Heart left ventricle (tissue), 16 donors: ENCODE data around the gene CLDN7. TPM values are rescaled to one million over a fixed set of nuclear protein-coding genes. Genes with fewer than 3 reads are reported as not detected.

ENCODE experiments used
- ATAC-seq, 4 donors: fragments of 200-7000 bp; cut with Tn5 transposase; one replicate each; pipeline ENCODE4 v1.9.1; 2020 to 2022; ENCODE audit warnings: moderate library complexity in 4 of 4, mild to moderate bottlenecking in 3 of 4, moderate number of reproducible peaks in 1 of 4
- DNase-seq, 5 donors: peaks; one replicate each; pipeline ENCODE4 v3.0.0-alpha.2; 2020
- H3K27ac ChIP-seq, 12 donors: fragments of 200-600 bp; sonication (generic) in 4 of 12; one replicate each; pipeline versions ENCODE4 v1.5.0 to v1.8.0; 2016 to 2022; ENCODE audit warnings: mild to moderate bottlenecking in 2 of 12
- H3K27me3 ChIP-seq, 9 donors: fragments of 200-600 bp; sonication (generic) in 2 of 9; one replicate each; pipeline versions ENCODE4 v1.5.1 to v1.8.0; 2016 to 2022; ENCODE audit warnings: mild to moderate bottlenecking in 3 of 9
- H3K36me3 ChIP-seq, 9 donors: fragments of 200-600 bp; sonication (generic) in 2 of 9; one replicate each; pipeline versions ENCODE4 v1.5.0 to v1.8.0; 2018 to 2022; ENCODE audit warnings: mild to moderate bottlenecking in 2 of 9
- H3K4me1 ChIP-seq, 12 donors: fragments of 200-600 bp; sonication (generic) in 4 of 12; one replicate each; pipeline versions ENCODE4 v1.5.0 to v1.8.0; 2016 to 2022; ENCODE audit warnings: mild to moderate bottlenecking in 3 of 12
- H3K4me3 ChIP-seq, 12 donors: fragments of 200-600 bp; sonication (generic) in 4 of 12; one replicate each; pipeline versions ENCODE4 v1.5.0 to v1.8.0; 2017 to 2022; ENCODE audit warnings: mild to moderate bottlenecking in 9 of 12, moderate library complexity in 4 of 12
- H3K9me3 ChIP-seq, 12 donors: fragments of 200-600 bp; sonication (generic) in 4 of 12; one replicate each; pipeline versions ENCODE4 v1.5.0 to v1.8.0; 2016 to 2022; ENCODE audit warnings: mild to moderate bottlenecking in 1 of 12
- POLR2A ChIP-seq, 2 donors: fragments of 450-650 bp; IDR thresholded peaks; one replicate each; pipeline ENCODE4 v1.6.1; 2017; ENCODE audit warnings: antibody characterized with exemption in 2 of 2, mild to moderate bottlenecking in 2 of 2, moderate library complexity in 2 of 2
- WGBS, 4 donors: extraction: QIAGEN DNeasy Blood & Tissue Kit in 2 of 4; methylation state at CpG; one replicate each; pipeline versions ENCODE4 v1.1.5 to v1.1.7; 2013 to 2018; 5-methylcytosine and 5-hydroxymethylcytosine counted together
- intact Hi-C, 10 donors: fragments of 100-400 bp; cut with DNase I; formaldehyde crosslinking; loops; one replicate each; pipeline versions ENCODE4 v1.11.1 to v1.14.2; 2022
- polyA plus RNA-seq, 2 donors: library from polyadenylated mRNA; stranded (reverse); fragments of 200-250 nt; gene quantifications; one replicate each; pipeline ENCODE4 v1.2.3, GENCODE V29; 2013
- total RNA-seq, 9 donors: library from RNA; depleted of rRNA in 2 of 9; stranded (reverse); fragments of >200 nt in 2 of 9; fragmentation: NEBNext Ultra II Directional in 3 of 9; extraction: Animal tissue kit (Norgen Biotek cat#: 25700) in 3 of 9; gene quantifications; one replicate each; pipeline versions ENCODE4 v1.1.0 to v1.2.4, GENCODE V29; 2016 to 2023
- TF ChIP-seq, protein P1 (sequence below), 12 donors: fragments of 200-600 bp; sonication (generic) in 4 of 12; IDR thresholded peaks; one replicate each; pipeline versions ENCODE4 v1.5.0 to v1.8.0; 2018 to 2022; ENCODE audit warnings: antibody characterized with exemption in 12 of 12, mild to moderate bottlenecking in 5 of 12
- donor health status: ischemic (EF 13 %, LVEDD 7.1; RV severe dilation, severe dysfunction).
- donor health status: healthy with polysubstance abuse.
- donor health status: DM: no; HTN: yes; CAD: no.
- donor health status: DM: no; HTN: no; CAD: no.
- donor health status: ischemic (EF 25% LVEDD 6.9; RV normal size, moderate dysfunction).
- donor health status: ischemic (EF 25% LVEDD 5.7; RV mildly dilated, moderate dysfunction).
- donor health status: healthy.
- donor health status: DM: yes; HTN: yes; CAD: no.
- donor health status: ischemic (EF 35%, LVEDD 5.7; RV mildly dilated, moderate dysfunction).
- donor health status: nonischemic (EF 11% LVEDD 7.7; RV severe dilation, severe dysfunction).
- donor health status: DM: yes; HTN: yes; CAD: no.
- donor health status: PGD.
- donor health status: ischemic (EF 29% LVEDD 5.4; RV normal size, mild dysfunction).
- donor health status: nonischemic (EF 23%, LVEDD 6.1; RV moderate dilation, normal function).

The CLDN7 gene
- total and polyA plus RNA-seq, 11 donors = 0.36 to 2.6 (median 1.3) TPM; not detected in 2

DNA sequence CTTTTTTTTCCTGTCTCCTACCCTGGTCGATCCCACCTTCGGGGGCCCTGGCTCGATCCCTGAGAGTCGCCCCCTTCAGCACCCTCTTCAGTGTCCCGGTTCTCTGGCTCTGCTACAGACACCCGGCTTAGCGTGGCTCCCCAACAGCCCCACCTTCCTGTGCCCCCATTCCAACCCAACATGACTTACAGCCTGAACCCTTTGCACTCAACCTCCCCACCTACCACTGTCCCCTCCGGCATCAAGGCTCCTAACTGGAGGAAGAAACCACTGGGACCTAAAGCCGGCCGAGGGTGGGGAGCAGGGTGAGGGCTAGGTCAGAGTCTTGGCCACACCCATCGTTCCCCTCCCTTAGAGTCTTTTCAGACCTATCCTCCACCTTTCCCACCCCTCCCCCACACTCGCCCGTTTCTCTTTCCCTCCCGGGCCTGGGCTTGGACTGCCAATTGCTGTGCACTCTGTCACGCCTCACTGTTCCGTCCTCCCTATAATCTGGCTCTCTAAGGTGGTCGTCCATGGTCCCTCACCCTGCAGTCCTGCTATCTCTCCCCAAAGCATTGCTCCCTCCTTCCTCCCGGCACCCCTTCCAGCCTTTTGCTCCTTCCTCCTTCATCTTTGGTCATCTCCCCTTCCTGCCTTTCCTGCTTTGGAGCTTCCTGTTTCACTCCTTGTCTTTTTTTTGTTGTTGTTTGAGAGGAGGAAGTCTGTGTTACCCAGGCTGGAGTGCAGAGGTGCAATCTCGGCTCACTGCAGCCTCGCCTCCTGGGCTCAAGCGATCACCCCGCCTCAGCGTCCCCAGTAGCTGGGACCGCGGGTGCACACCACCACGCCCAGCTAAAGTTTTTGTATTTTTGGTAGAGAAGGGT is 890 bp upstream of the CLDN7 start:
- H3K36me3 ChIP-seq = peaks cover 0 to 19% (median 14%) of the 10 kb centered on the region in 9 donors
- ATAC-seq (peak in 2 of 4 donors; percentile 8 to 31), DNase-seq (peak in 1 of 5 donors; percentile 33)
- H3K27me3 ChIP-seq = peaks cover 18 to 62% (median 36%) of the 10 kb centered on the region in 9 donors
- no peak overlapping the region for H3K27ac ChIP-seq
- H3K4me3 ChIP-seq = peak overlapping the region in 9 of 12 donors; percentile 12 to 64 (median 28)
- intact Hi-C loops = no loop called here
- TF ChIP-seq, protein P1, sequence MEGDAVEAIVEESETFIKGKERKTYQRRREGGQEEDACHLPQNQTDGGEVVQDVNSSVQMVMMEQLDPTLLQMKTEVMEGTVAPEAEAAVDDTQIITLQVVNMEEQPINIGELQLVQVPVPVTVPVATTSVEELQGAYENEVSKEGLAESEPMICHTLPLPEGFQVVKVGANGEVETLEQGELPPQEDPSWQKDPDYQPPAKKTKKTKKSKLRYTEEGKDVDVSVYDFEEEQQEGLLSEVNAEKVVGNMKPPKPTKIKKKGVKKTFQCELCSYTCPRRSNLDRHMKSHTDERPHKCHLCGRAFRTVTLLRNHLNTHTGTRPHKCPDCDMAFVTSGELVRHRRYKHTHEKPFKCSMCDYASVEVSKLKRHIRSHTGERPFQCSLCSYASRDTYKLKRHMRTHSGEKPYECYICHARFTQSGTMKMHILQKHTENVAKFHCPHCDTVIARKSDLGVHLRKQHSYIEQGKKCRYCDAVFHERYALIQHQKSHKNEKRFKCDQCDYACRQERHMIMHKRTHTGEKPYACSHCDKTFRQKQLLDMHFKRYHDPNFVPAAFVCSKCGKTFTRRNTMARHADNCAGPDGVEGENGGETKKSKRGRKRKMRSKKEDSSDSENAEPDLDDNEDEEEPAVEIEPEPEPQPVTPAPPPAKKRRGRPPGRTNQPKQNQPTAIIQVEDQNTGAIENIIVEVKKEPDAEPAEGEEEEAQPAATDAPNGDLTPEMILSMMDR (IDR thresholded peaks at IDR 0.05) = no peak
- no peak for TF ChIP-seq POLR2A (IDR thresholded peaks at IDR 0.05)
- H3K4me1 ChIP-seq = peaks cover 0 to 36% (median 23%) of the 10 kb centered on the region in 12 donors
- WGBS, 4 donors = 9 to 14% (median 11%) methylated on average over 26 of the region's 26 CpGs
- no peaks in the 10 kb centered on the region for H3K9me3 ChIP-seq

DNA sequence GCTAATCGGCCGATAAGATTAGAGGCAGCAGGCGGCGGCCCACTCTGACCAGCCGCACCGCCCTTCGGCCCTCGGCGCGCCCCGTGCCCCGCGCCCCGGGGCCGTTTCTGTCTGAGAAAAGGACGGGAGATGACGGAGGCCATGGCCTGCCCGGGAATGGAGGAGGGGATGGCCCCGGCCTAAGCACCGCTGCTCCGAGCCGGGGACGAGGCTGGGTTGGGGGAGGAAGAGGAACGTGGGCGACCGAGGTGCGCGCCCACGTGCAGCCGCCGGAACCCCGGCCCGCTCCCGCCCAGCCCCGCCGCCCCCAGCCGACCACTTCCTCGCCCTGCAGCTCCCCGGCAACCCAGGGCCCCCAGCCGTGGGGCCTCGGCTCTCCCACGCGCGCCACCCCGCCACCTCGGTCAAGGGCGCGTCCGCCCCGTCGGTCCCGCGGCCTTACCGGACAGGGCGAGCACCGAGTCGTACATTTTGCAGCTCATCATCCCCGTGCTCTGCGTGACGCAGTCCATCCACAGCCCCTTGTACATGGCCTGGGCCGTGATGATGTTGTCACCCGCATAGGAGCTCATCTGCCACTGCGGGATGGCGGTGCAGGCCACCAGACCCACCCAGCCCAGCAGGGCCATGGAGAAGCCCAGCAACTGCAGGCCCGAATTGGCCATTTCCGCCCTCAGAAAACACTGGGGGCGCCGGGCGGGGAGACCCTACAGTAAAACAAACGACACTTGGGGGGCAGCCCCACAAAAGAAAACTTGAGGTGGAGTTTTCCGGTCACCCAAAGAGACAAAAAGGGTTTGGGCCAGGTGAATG is 693 bp downstream of the CLDN7 start:
- ATAC-seq = peak in 2 of 4 donors; percentile 26 to 38
- intact Hi-C loops = no loop called here
- DNase-seq = no peak
- 7 to 19% (median 12%) methylated on average over 19 to 71 of the region's 71 CpGs for WGBS, 4 donors
- TF ChIP-seq, protein P1 (IDR thresholded peaks at IDR 0.05) = no peak
- Histone ChIP-seq H3K36me3 (peaks cover 0 to 34% (median 30%) of the 10 kb centered on the region in 9 donors), H3K4me3 (peak overlapping the region; percentile 9 to 64 (median 52)), H3K9me3 (no peaks in the 10 kb centered on the region), H3K27me3 (peaks cover 18 to 50% (median 36%) of the 10 kb centered on the region in 9 donors), H3K27ac (peak overlapping the region in 2 of 12 donors; percentile 19 to 33), H3K4me1 (peaks cover 0 to 36% (median 23%) of the 10 kb centered on the region in 12 donors)

GRCh38 chr17:7260651-7261378 is 1.5 kb downstream of the CLDN7 start:
- intact Hi-C loops = no loop called here
- Histone ChIP-seq H3K4me1 (peaks cover 0 to 36% (median 23%) of the 10 kb centered on the region in 12 donors), H3K36me3 (peaks cover 0 to 42% (median 37%) of the 10 kb centered on the region in 9 donors), H3K27me3 (peaks cover 18 to 50% (median 36%) of the 10 kb centered on the region in 9 donors), H3K9me3 (no peaks in the 10 kb centered on the region), H3K4me3 (peak overlapping the region; percentile 9 to 64 (median 52)), H3K27ac (peak overlapping the region in 2 of 12 donors; percentile 19 to 33)
- TF ChIP-seq, protein P1 (IDR thresholded peaks at IDR 0.05) = no peak
- no peak for TF ChIP-seq POLR2A (IDR thresholded peaks at IDR 0.05)
- peak in 1 of 5 donors; percentile 43 for DNase-seq
- WGBS, 4 donors = 6 to 27% (median 9%) methylated on average over 12 to 54 of the region's 54 CpGs
- peak; percentile 11 to 60 (median 52) for ATAC-seq
